Measurements from ENCODE around the gene AHSA1.

The AHSA1 gene

GRCh38 chr14:77511486-77512162, 53.7 kb downstream of the AHSA1 start:
- DNase-seq, result no peak

DNA sequence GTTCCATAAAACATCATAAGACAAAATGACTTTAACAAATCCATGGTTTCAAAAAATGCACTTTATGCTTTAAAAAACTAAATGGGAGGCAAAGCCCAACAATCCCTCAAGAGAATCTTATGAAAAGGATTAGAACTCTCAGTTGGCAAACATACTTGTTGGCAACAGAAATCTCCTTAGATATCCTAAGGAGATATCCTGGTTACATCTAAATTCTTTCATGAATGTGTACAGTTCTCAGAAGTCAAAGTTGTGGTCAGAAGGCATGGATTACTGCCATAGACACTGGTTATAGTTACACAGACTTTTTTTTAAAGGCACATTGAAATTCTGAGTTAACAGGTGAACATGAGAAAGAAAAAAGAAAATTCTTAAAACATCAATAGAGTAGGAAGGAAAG, 58.2 kb downstream of the AHSA1 start:
- DNase-seq, result no peak
